HG02870 (cell line): ENCODE data around the gene AXIN2.
"Not testable (repeated sequence)": the region's sequence is repeated elsewhere in the genome, so short reads cannot be mapped to it uniquely, and the experiment has no call there.

ENCODE experiments used
- ATAC-seq: cut with Tn5 transposase; IDR thresholded peaks from one replicate; pipeline ENCODE4 v1.9.1; 2021; ENCODE audit warnings: mild to moderate bottlenecking, moderate library complexity; ENCODE audit not compliant: unreplicated experiment

Gene AXIN2

GRCh38 chr17:65487161-65487560 lies 74.3 kb downstream of the AXIN2 start:
- no peak for ATAC-seq

DNA sequence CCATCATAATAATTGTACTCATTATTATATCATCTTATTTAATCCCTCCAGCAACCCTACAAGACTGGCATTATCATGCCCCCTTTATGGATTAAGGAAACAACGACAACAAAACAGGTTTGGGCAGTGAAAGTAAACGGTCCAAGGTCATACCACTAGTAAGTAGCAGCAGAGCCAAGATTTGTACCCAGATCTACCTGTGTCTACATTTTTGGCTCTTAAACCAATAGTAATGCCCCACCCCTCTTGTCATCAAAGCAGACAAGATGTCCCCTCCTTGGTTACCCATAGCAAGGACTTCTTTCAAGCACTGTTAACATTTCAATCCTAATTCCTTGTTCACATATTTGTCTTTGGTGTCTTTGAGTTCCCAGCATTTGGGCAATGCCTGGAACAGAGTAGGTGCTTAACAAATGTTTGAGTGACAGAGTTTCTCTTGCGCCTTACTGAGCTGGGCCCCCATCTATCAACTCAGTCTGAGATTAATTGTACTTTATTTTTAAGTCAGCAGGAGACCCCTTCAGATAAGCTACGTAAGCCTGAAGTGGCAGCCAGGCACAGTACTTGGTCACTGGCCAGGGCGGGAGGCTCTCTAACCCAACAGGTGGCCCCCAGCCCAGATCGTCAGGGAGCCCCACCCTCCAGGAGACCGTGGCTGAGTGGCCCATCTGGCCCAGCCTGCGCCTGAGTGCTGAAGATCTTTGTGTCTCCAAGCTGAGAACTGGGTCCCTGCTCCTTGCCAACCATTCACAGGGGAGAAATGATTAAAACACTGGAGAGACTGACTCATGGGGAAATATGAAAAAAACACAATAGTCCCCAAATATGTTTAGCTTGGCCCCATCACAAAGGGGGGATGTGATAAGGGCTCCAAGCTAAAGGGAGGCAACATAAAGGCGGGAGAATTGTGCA lies 75.8 kb downstream of the AXIN2 start:
- ATAC-seq = no peak

GRCh38 chr17:65484405-65484804 lies 77.0 kb downstream of the AXIN2 start:
- ATAC-seq = not testable (repeated sequence)

DNA sequence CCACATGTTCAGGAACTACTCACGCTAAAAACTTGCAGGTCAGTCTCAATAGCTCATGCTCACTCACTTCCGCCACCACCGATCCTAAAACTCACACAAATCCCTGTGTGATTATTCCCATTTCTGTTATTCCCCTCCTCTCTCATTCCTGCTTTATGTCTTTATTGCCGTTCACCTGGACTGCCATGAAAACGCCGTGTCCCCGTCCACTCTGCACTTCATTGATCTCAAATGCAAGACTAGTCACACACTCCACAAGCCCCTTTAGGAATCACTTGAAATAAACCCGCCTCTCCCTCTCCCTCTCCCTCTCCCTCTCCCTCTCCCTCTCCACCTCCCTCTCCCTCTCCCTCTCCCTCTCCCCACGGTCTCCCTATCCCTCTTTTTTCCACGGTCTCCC lies 78.0 kb downstream of the AXIN2 start:
- no peak for ATAC-seq

- ATAC-seq = no peak
Observed at GRCh38 chr17:65482201-65482600, 79.2 kb downstream of the AXIN2 start.

DNA sequence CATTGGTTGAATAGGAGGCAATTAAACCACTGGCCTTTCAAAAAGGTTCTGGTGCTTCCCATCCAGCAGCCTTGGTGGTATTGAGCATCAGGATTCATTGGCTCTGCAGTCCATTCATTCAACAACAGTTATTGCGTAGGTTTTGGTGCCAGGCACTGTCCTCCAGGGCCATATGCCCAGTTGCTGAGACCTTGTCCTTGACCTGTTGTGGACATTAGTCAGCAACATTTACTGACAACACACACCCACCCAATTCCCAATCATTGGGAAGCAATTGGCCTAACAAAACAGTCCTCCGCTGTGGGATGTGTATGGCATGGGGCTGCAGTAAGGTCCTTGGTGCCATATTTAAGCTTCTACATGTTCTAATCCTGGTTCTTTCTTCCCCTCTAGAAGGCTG lies 82.2 kb downstream of the AXIN2 start:
- no peak for ATAC-seq
